H9 (cell line): ENCODE data around the gene GZMH. TPM values are rescaled to one million over a fixed set of nuclear protein-coding genes. Genes with fewer than 3 reads are reported as not detected.

ENCODE experiments used
- DNase-seq: peaks from one replicate; pipeline ENCODE4 v3.0.0-alpha.2; 2017
- H2AFZ ChIP-seq: one replicate; pipeline ENCODE4 v1.6.1; 2013; ENCODE audit warnings: mild to moderate bottlenecking, low read length, control low read depth, moderate library complexity
- H2AK5ac ChIP-seq: 2 replicates; pipeline ENCODE4 v1.6.1; 2013; ENCODE audit warnings: low read length, control low read depth, mixed read lengths; ENCODE audit not compliant: insufficient read length
- H2BK120ac ChIP-seq: one replicate; pipeline ENCODE4 v1.6.1; 2013; ENCODE audit warnings: low read depth, mild to moderate bottlenecking, low read length, control low read depth, inconsistent platforms; ENCODE audit not compliant: poor library complexity, severe bottlenecking
- H2BK12ac ChIP-seq: 2 replicates; pipeline ENCODE4 v1.6.1; 2013; ENCODE audit warnings: low read length, control low read depth, mixed read lengths, low read depth; ENCODE audit not compliant: insufficient read length
- H2BK15ac ChIP-seq: 2 replicates; pipeline ENCODE4 v1.6.1; 2013; ENCODE audit warnings: low read depth, low read length, control low read depth
- H2BK20ac ChIP-seq: one replicate; pipeline ENCODE4 v1.6.1; 2013; ENCODE audit warnings: low read depth, mild to moderate bottlenecking, low read length, control low read depth, inconsistent platforms; ENCODE audit not compliant: poor library complexity, severe bottlenecking
- H2BK5ac ChIP-seq: 2 replicates; pipeline ENCODE4 v1.6.1; 2013; ENCODE audit warnings: low read length, control low read depth, mixed read lengths; ENCODE audit not compliant: insufficient read length
- H3K14ac ChIP-seq: 2 replicates; pipeline ENCODE4 v1.6.1; 2013; ENCODE audit warnings: low read length, control low read depth; ENCODE audit not compliant: insufficient read depth
- H3K18ac ChIP-seq: 2 replicates; pipeline ENCODE4 v1.6.1; 2013; ENCODE audit warnings: low read depth, mild to moderate bottlenecking, mixed read lengths, low read length, control low read depth; ENCODE audit not compliant: insufficient read length
- H3K23ac ChIP-seq: 2 replicates; pipeline ENCODE4 v1.6.1; 2013; ENCODE audit warnings: low read length, control low read depth, mixed read lengths, low read depth; ENCODE audit not compliant: insufficient read length
- H3K23me2 ChIP-seq: 2 replicates; pipeline ENCODE4 v1.6.1; 2013; ENCODE audit warnings: low read depth, mild to moderate bottlenecking, mixed read lengths, low read length, control low read depth; ENCODE audit not compliant: insufficient read length, poor library complexity, severe bottlenecking
- H3K27ac ChIP-seq: 2 replicates; pipeline ENCODE4 v1.5.1; 2013; ENCODE audit warnings: low read length, control low read depth, mixed read lengths, low read depth; ENCODE audit not compliant: insufficient read length
- H3K27me3 ChIP-seq: 2 replicates; pipeline ENCODE4 v1.6.1; 2013; ENCODE audit warnings: low read length, control low read depth, inconsistent platforms; ENCODE audit not compliant: insufficient read depth
- H3K4ac ChIP-seq: 2 replicates; pipeline ENCODE4 v1.6.1; 2013; ENCODE audit warnings: low read depth, mild to moderate bottlenecking, control low read depth, inconsistent platforms, low read length, moderate library complexity
- H3K4me1 ChIP-seq: 2 replicates; pipeline ENCODE4 v1.6.1; 2013; ENCODE audit warnings: low read length, control low read depth, inconsistent platforms; ENCODE audit not compliant: insufficient read depth
- H3K4me2 ChIP-seq: 2 replicates; pipeline ENCODE4 v1.6.1; 2013; ENCODE audit warnings: low read length, control low read depth, mixed read lengths; ENCODE audit not compliant: insufficient read length, insufficient read depth
- H3K56ac ChIP-seq: 2 replicates; pipeline ENCODE4 v1.6.1; 2013; ENCODE audit warnings: low read depth, mild to moderate bottlenecking, mixed read lengths, low read length, control low read depth; ENCODE audit not compliant: insufficient read length
- H3K79me1 ChIP-seq: 2 replicates; pipeline ENCODE4 v1.6.1; 2013; ENCODE audit warnings: low read depth, mild to moderate bottlenecking, moderate library complexity, low read length, control low read depth, inconsistent platforms; ENCODE audit not compliant: insufficient read depth, poor library complexity, severe bottlenecking
- H3K79me2 ChIP-seq: 2 replicates; pipeline ENCODE4 v1.6.1; 2013; ENCODE audit warnings: low read length, control low read depth, inconsistent platforms; ENCODE audit not compliant: insufficient read depth
- H3K9ac ChIP-seq: 2 replicates; pipeline ENCODE4 v1.6.1; 2013; ENCODE audit warnings: low read length, control low read depth, mixed read lengths; ENCODE audit not compliant: insufficient read length; ENCODE audit errors: extremely low read depth
- H3K9me3 ChIP-seq: one replicate; pipeline ENCODE4 v1.6.1; 2013; ENCODE audit warnings: low read depth, low read length, inconsistent platforms; ENCODE audit not compliant: control insufficient read depth
- H3T11ph ChIP-seq: one replicate; pipeline ENCODE4 v1.6.1; 2013; ENCODE audit warnings: mild to moderate bottlenecking, low read length, control low read depth, inconsistent platforms
- H4K20me1 ChIP-seq: one replicate; pipeline ENCODE4 v1.6.1; 2013; ENCODE audit not compliant: control insufficient read depth, insufficient read length, insufficient read depth
- H4K5ac ChIP-seq: 2 replicates; pipeline ENCODE4 v1.6.1; 2013; ENCODE audit warnings: low read depth, mild to moderate bottlenecking, mixed read lengths, low read length, control low read depth; ENCODE audit not compliant: insufficient read length
- H4K8ac ChIP-seq: replicated peaks from 2 replicates; pipeline ENCODE4 v1.6.1; 2013; ENCODE audit warnings: low read length, control low read depth, mixed read lengths, low read depth; ENCODE audit not compliant: insufficient read length
- H4K91ac ChIP-seq: 2 replicates; pipeline ENCODE4 v1.6.1; 2013; ENCODE audit warnings: low read depth, mild to moderate bottlenecking, moderate library complexity, mixed read lengths, low read length, control low read depth; ENCODE audit not compliant: insufficient read length
- H3K27ac Mint-ChIP-seq, 3 experiments: 2 replicates in 2 of 3; 3 replicates in 1 of 3; pipeline ENCODE4 v1.8.0; 2020 to 2021; ENCODE audit warnings: mixed read lengths in 3 of 3, mild to moderate bottlenecking in 1 of 3, moderate library complexity in 1 of 3
- H3K27me3 Mint-ChIP-seq: 2 replicates; pipeline ENCODE4 v1.8.0; 2021; ENCODE audit warnings: low read depth, mild to moderate bottlenecking, moderate library complexity, mixed read lengths
- H3K36me3 Mint-ChIP-seq, 3 experiments: 2 replicates in 2 of 3; 3 replicates in 1 of 3; pipeline ENCODE4 v1.8.0; 2020 to 2021; ENCODE audit warnings: low read depth in 3 of 3, mixed read lengths in 3 of 3; ENCODE audit not compliant: insufficient read depth in 1 of 3
- H3K4me1 Mint-ChIP-seq, 2 experiments: 2 replicates each; pipeline ENCODE4 v1.8.0; 2020; ENCODE audit warnings: mixed read lengths in 2 of 2
- H3K4me3 Mint-ChIP-seq, 2 experiments: 2 replicates in 1 of 2; 3 replicates in 1 of 2; pipeline ENCODE4 v1.8.0; 2020 to 2021; ENCODE audit warnings: mild to moderate bottlenecking in 2 of 2, mixed read lengths in 2 of 2, moderate library complexity in 1 of 2
- H3K9me3 Mint-ChIP-seq, 2 experiments: 2 replicates in 1 of 2; 3 replicates in 1 of 2; pipeline ENCODE4 v1.8.0; 2020; ENCODE audit warnings: mild to moderate bottlenecking in 2 of 2, mixed read lengths in 2 of 2, moderate library complexity in 1 of 2
- CTCF ChIP-seq: fragments of 200-600 bp; sonication (generic); conservative IDR thresholded peaks from 3 replicates; pipeline ENCODE4 v1.8.0; 2021; ENCODE audit warnings: antibody characterized with exemption, mild to moderate bottlenecking
- WGBS: extraction: QIAGEN DNeasy Blood & Tissue Kit; methylation state at CpG from one replicate; pipeline ENCODE4 v1.1.7; 2013; ENCODE audit warnings: missing lambda C conversion rate, low lambda C conversion rate, mixed read lengths; ENCODE audit not compliant: insufficient read length; ENCODE audit errors: extremely low coverage; 5-methylcytosine and 5-hydroxymethylcytosine counted together
- total RNA-seq: library from RNA; stranded (reverse); gene quantifications from 2 replicates; pipeline ENCODE4 v1.2.1, GENCODE V29; 2021

Gene GZMH
- total RNA-seq, 1 experiment from 2014 or later, result not detected

- no peak overlapping the region for H3K9ac ChIP-seq
- Mint-ChIP-seq H3K27me3 (peaks cover 2% of the 10 kb centered on the region), H3K4me1 (no peaks in the 10 kb centered on the region), H3K36me3 (peaks cover 0 to 39% (median 0%) of the 10 kb centered on the region in 3 experiments; a peak in 2 of 7 replicates), H3K27ac (no peak overlapping the region), H3K9me3 (peaks cover 0 to 78% of the 10 kb centered on the region in 2 experiments; a peak in 2 of 5 replicates), H3K4me3 (no peak overlapping the region)
- no peak for TF ChIP-seq CTCF
- no peak overlapping the region for H4K5ac ChIP-seq
- H4K20me1 ChIP-seq, result no peaks in the 10 kb centered on the region
- H2BK15ac ChIP-seq, result no peak overlapping the region
- H3K27me3 ChIP-seq, result no peaks in the 10 kb centered on the region
- no peak overlapping the region for H2BK12ac ChIP-seq
- no peak overlapping the region for H2BK120ac ChIP-seq
- DNase-seq, result no peak
- no peak overlapping the region for H2BK5ac ChIP-seq
- no peak overlapping the region for H3K4me2 ChIP-seq
- WGBS, result no CpG with 5 or more reads among the region's 4 CpGs
- no peak overlapping the region for H2BK20ac ChIP-seq
- no peak overlapping the region for H4K91ac ChIP-seq
- H3K79me1 ChIP-seq, result no peaks in the 10 kb centered on the region
- H3K23ac ChIP-seq, result no peak overlapping the region
- no peak overlapping the region for H3K18ac ChIP-seq
- no peak overlapping the region for H3K4ac ChIP-seq
- H3K23me2 ChIP-seq, result no peaks in the 10 kb centered on the region
- H3K56ac ChIP-seq, result no peak overlapping the region
- no peak overlapping the region for H4K8ac ChIP-seq
- no peak overlapping the region for H2AK5ac ChIP-seq
- H3K14ac ChIP-seq, result no peak overlapping the region
- no peak overlapping the region for H3T11ph ChIP-seq
- H2AFZ ChIP-seq, result no peak overlapping the region
- no peaks in the 10 kb centered on the region for H3K79me2 ChIP-seq
- no peaks in the 10 kb centered on the region for H3K4me1 ChIP-seq
- no peaks in the 10 kb centered on the region for H3K9me3 ChIP-seq
- H3K27ac ChIP-seq, result no peak overlapping the region
Observed at GRCh38 chr14:24607081-24607480, 2.4 kb downstream of the GZMH start.
